Spleen (tissue), 11 donors: ENCODE data around the gene ADORA2A. TPM values are rescaled to one million over a fixed set of nuclear protein-coding genes. Genes with fewer than 3 reads are reported as not detected.
"Not testable (repeated sequence)": the region's sequence is repeated elsewhere in the genome, so short reads cannot be mapped to it uniquely, and the experiment has no call there.

Experiments used
- DNase-seq: peaks from one replicate; pipeline ENCODE4 v3.0.0-alpha.2; 2020
- H3K27ac ChIP-seq, 8 donors: fragments of 200-600 bp; sonication (generic) in 7 of 8; 1 replicate in 4 of 8; 2 replicates in 4 of 8; pipeline versions ENCODE4 v1.5.0 to v1.8.0; 2016 to 2021; ENCODE audit warnings: inconsistent platforms in 4 of 8, mild to moderate bottlenecking in 4 of 8, moderate library complexity in 1 of 8
- H3K27me3 ChIP-seq, 7 donors: fragments of 200-600 bp; sonication (generic) in 6 of 7; replicated peaks in 1 of 7; 1 replicate in 4 of 7; 2 replicates in 3 of 7; pipeline versions ENCODE4 v1.5.0 to v1.8.0; 2016 to 2021; ENCODE audit warnings: inconsistent platforms in 3 of 7, mild to moderate bottlenecking in 1 of 7
- H3K36me3 ChIP-seq, 6 donors: fragments of 200-600 bp; sonication (generic) in 5 of 6; 1 replicate in 4 of 6; 2 replicates in 2 of 6; pipeline versions ENCODE4 v1.5.0 to v1.8.0; 2016 to 2021; ENCODE audit warnings: inconsistent platforms in 2 of 6
- H3K4me1 ChIP-seq, 6 donors: fragments of 200-600 bp; sonication (generic) in 5 of 6; 1 replicate in 3 of 6; 2 replicates in 3 of 6; pipeline versions ENCODE4 v1.5.0 to v1.8.0; 2016 to 2021; ENCODE audit warnings: inconsistent platforms in 3 of 6
- H3K4me3 ChIP-seq, 8 donors: fragments of 200-600 bp; sonication (generic) in 7 of 8; 1 replicate in 4 of 8; 2 replicates in 4 of 8; pipeline versions ENCODE4 v1.5.0 to v1.8.0; 2016 to 2021; ENCODE audit warnings: inconsistent platforms in 4 of 8, mild to moderate bottlenecking in 4 of 8, moderate library complexity in 2 of 8
- H3K9me3 ChIP-seq, 8 donors: fragments of 200-600 bp; sonication (generic) in 7 of 8; 1 replicate in 4 of 8; 2 replicates in 4 of 8; pipeline versions ENCODE4 v1.5.0 to v1.8.0; 2016 to 2021; ENCODE audit warnings: inconsistent platforms in 4 of 8
- POLR2A ChIP-seq, 3 donors: fragments of 450-650 bp; IDR thresholded peaks; one replicate each; pipeline ENCODE4 v1.5.1; 2017; ENCODE audit warnings: antibody characterized with exemption in 3 of 3, mild to moderate bottlenecking in 1 of 3
- POLR2AphosphoS5 ChIP-seq, 3 donors: sonication (generic); formaldehyde crosslinking; IDR thresholded peaks; one replicate each; pipeline ENCODE4 v1.5.1; 2017; ENCODE audit warnings: antibody characterized with exemption in 3 of 3
- WGBS, 5 donors: extraction: QIAGEN DNeasy Blood & Tissue Kit in 3 of 5; methylation state at CpG; one replicate each; pipeline versions ENCODE4 v1.1.5 to v1.1.7; 2013 to 2018; 5-methylcytosine and 5-hydroxymethylcytosine counted together
- intact Hi-C: fragments of 100-400 bp; cut with DNase I; formaldehyde crosslinking; loops from one replicate; pipeline ENCODE4 v1.15.0; 2023; ENCODE audit warnings: low total_unique reads
- polyA plus RNA-seq, 3 donors: library from polyadenylated mRNA; stranded (reverse); fragments of 200-250 nt; gene quantifications; one replicate each; pipeline ENCODE4 v1.2.1, GENCODE V29; 2013
- total RNA-seq, 7 donors: library from RNA; depleted of rRNA in 3 of 7; stranded (reverse); fragments of >200 nt in 3 of 7; fragmentation: NEBNext Ultra II Directional in 4 of 7; extraction: Animal tissue kit (Norgen Biotek cat#: 25700) in 4 of 7; gene quantifications; one replicate each; pipeline versions ENCODE4 v1.1.0 to v1.2.1, GENCODE V29; 2016 to 2021
- TF ChIP-seq, protein P1 (sequence below), 11 experiments: fragments of 200-600 bp in 7 of 11; fragments of 450-650 bp in 4 of 11; sonication (generic) in 4 of 11; IDR thresholded peaks in 8 of 11; conservative IDR thresholded peaks in 3 of 11; 1 replicate in 7 of 11; 2 replicates in 4 of 11; pipeline versions ENCODE4 v1.4.0 to v1.8.0; 2016 to 2021; ENCODE audit warnings: antibody characterized with exemption in 11 of 11, inconsistent platforms in 4 of 11, mild to moderate bottlenecking in 1 of 11
- donor health status: healthy with polysubstance abuse.
- donor health status: DM: no; HTN: no; CAD: no; lungs with moderate emphysema.
- donor health status: DM: no; HTN: no; CAD: no.
- donor health status: Bipolar disorder and iron deficiency.
- donor health status: healthy.
- donor health status: DM: no; HTN: no; CAD: no.
- donor health status: DM: yes; HTN: yes; CAD: no.

Gene ADORA2A
- total and polyA plus RNA-seq, 10 donors: 8.3 to 31.1 (median 20.2) TPM

DNA sequence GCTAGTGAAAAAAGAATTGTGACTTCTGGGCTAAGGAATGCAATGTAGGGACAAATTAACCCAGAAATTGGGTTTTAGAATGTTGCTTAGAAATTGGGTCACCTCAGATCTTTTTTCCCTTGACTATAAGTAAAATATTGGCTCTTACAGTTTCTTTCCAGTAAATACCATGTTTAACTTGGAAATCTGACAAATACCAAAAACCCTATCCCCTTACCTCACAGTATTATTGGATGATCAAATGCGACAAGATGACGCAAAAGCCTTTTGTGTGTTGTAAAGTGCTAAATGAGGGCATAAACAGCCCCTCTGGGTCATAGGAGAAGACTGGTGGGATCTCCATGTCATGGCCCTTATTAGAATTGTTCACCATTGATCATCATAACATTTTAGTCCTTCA lies 61.6 kb downstream of the ADORA2A start:
- WGBS, 5 donors: 49 to 75% (median 68%) methylated on average over 2 of the region's 2 CpGs
- no peak overlapping the region for H3K4me3 ChIP-seq
- TF ChIP-seq, protein P1, sequence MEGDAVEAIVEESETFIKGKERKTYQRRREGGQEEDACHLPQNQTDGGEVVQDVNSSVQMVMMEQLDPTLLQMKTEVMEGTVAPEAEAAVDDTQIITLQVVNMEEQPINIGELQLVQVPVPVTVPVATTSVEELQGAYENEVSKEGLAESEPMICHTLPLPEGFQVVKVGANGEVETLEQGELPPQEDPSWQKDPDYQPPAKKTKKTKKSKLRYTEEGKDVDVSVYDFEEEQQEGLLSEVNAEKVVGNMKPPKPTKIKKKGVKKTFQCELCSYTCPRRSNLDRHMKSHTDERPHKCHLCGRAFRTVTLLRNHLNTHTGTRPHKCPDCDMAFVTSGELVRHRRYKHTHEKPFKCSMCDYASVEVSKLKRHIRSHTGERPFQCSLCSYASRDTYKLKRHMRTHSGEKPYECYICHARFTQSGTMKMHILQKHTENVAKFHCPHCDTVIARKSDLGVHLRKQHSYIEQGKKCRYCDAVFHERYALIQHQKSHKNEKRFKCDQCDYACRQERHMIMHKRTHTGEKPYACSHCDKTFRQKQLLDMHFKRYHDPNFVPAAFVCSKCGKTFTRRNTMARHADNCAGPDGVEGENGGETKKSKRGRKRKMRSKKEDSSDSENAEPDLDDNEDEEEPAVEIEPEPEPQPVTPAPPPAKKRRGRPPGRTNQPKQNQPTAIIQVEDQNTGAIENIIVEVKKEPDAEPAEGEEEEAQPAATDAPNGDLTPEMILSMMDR (IDR thresholded peaks at IDR 0.05 in 8 of 11, conservative IDR thresholded peaks at IDR 0.05 in 3 of 11): no peak
- TF ChIP-seq POLR2AphosphoS5 (IDR thresholded peaks at IDR 0.05) (no peak), POLR2A (IDR thresholded peaks at IDR 0.05) (no peak)
- peaks cover 0 to 25% (median under 1%) of the 10 kb centered on the region in 6 donors for H3K4me1 ChIP-seq
- no peak for DNase-seq
- intact Hi-C loops: no loop called here
- no peaks in the 10 kb centered on the region for H3K36me3 ChIP-seq
- H3K27me3 ChIP-seq: peaks cover 0 to 9% (median 2%) of the 10 kb centered on the region in 7 donors
- H3K27ac ChIP-seq: no peak overlapping the region
- no peaks in the 10 kb centered on the region for H3K9me3 ChIP-seq

DNA sequence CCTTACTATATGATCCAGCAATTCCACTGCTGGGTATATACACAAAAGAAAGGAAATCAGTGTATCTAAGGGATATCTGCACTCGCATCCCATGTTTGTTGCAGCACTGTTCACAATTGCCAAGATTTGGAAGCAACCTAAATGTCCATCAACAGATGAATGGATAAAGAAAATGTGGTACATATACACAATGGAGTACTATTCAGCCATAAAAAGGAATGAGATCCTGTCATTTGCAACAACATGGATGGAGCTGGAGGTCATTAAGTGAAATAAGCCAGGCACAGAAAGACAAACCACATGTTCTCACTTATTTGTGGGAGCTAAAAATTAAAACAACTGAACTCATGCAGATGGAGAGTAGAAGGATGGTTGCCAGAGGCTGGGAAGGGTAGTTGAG lies 62.0 kb downstream of the ADORA2A start:
- intact Hi-C loops: not testable (repeated sequence)

More for the DNA sequence above, 62.0 kb downstream of the ADORA2A start:
- not testable (repeated sequence) for H3K27ac ChIP-seq, H3K9me3 ChIP-seq, H3K4me3 ChIP-seq, H3K36me3 ChIP-seq, DNase-seq
- peaks cover 0 to 14% (median 7%) of the 10 kb centered on the region in 7 donors for H3K27me3 ChIP-seq
- H3K4me1 ChIP-seq: peaks cover 0 to 24% (median 2%) of the 10 kb centered on the region in 6 donors
- WGBS, 5 donors: 93 to 100% (median 97%) methylated on average over 1 of the region's 1 CpG

Other genes starting within 250 kb of the ADORA2A start
- 1 to 10 TPM; 1.4 to 9.0 (median 3.2) TPM for gene SUSD2, start 246.1 kb upstream of the ADORA2A start, total RNA-seq
- gene SUSD2, start 246.1 kb upstream of the ADORA2A start, polyA plus RNA-seq: 1 to 10 TPM; 2.2 to 4.0 (median 3.6) TPM
- 10 to 100 TPM in 6 of 7 donors, 1 to 10 TPM in 1; 9.5 to 47.2 (median 28.9) TPM for gene GGT5, start 182.5 kb upstream of the ADORA2A start, total RNA-seq
- 10 to 100 TPM; 24.5 to 36.4 (median 32.6) TPM for gene GGT5, start 182.5 kb upstream of the ADORA2A start, polyA plus RNA-seq
- 10 to 100 TPM; 37.6 to 65.4 (median 53.9) TPM for gene SPECC1L, start 156.8 kb upstream of the ADORA2A start, total RNA-seq
- gene SPECC1L, start 156.8 kb upstream of the ADORA2A start, polyA plus RNA-seq: 10 to 100 TPM in 1 of 3 donors, 1 to 10 TPM in 2; 5.0 to 14.1 (median 6.0) TPM
- 1 to 10 TPM in 6 of 7 donors, under 1 TPM in 1; 0.92 to 3.9 (median 2.0) TPM for gene UPB1, start 67.7 kb downstream of the ADORA2A start, total RNA-seq
- 1 to 10 TPM in 1 of 3 donors, under 1 TPM in 2; 0.38 to 1.5 (median 0.47) TPM for gene UPB1, start 67.7 kb downstream of the ADORA2A start, polyA plus RNA-seq
- gene GUCD1, start 127.5 kb downstream of the ADORA2A start, total RNA-seq: 100 to 1,000 TPM in 5 of 7 donors, 10 to 100 TPM in 2; 85.4 to 162 (median 112) TPM
- 100 to 1,000 TPM in 2 of 3 donors, 10 to 100 TPM in 1; 82.6 to 108 (median 105) TPM for gene GUCD1, start 127.5 kb downstream of the ADORA2A start, polyA plus RNA-seq
- 100 to 1,000 TPM in 2 of 7 donors, 10 to 100 TPM in 5; 52.0 to 142 (median 66.3) TPM for gene SNRPD3, start 128.4 kb downstream of the ADORA2A start, total RNA-seq
- 100 to 1,000 TPM in 2 of 3 donors, 10 to 100 TPM in 1; 89.8 to 113 (median 113) TPM for gene SNRPD3, start 128.4 kb downstream of the ADORA2A start, polyA plus RNA-seq
- 1 to 10 TPM; 2.9 to 6.6 (median 5.3) TPM for gene LRRC75B, start 165.5 kb downstream of the ADORA2A start, total RNA-seq
- 1 to 10 TPM; 3.4 to 6.7 (median 6.4) TPM for gene LRRC75B, start 165.5 kb downstream of the ADORA2A start, polyA plus RNA-seq
- gene GGT1, start 175.6 kb downstream of the ADORA2A start, total RNA-seq: 10 to 100 TPM; 11.3 to 22.9 (median 18.4) TPM
- 10 to 100 TPM; 10.9 to 27.2 (median 15.1) TPM for gene GGT1, start 175.6 kb downstream of the ADORA2A start, polyA plus RNA-seq